ENCODE data around the gene GEMIN2.
"Not testable (repeated sequence)": the region's sequence is repeated elsewhere in the genome, so short reads cannot be mapped to it uniquely, and the experiment has no call there.

GEMIN2 gene

GRCh38 chr14:39176263-39177167 is 62.4 kb downstream of the GEMIN2 start:
- DNase-seq (ENCODE audit: low spot score), result no peak

DNA sequence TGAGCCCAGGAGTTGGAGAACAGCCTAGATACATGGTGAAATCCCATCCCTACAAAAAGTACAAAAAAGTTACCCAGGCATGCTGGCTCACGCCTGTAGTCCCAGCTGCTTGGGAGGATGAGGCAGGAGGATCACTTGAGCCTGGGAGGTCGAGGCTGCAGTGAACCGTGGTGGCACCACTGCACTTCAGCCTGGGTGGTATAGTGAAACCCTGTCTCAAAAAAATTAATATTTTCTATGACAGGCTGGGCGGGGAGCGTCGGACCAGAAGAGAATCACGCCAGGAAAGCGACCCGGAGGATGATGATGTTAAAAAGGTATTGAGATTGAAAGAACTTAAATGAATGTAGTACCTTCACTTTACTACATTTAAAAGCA is 63.0 kb downstream of the GEMIN2 start:
- no peak for DNase-seq (ENCODE audit: low spot score)

GRCh38 chr14:39179042-39179441 is 64.9 kb downstream of the GEMIN2 start:
- DNase-seq (ENCODE audit: low spot score), result no peak

GRCh38 chr14:39180553-39180952 is 66.4 kb downstream of the GEMIN2 start:
- no peak for DNase-seq (ENCODE audit: low spot score)

DNA sequence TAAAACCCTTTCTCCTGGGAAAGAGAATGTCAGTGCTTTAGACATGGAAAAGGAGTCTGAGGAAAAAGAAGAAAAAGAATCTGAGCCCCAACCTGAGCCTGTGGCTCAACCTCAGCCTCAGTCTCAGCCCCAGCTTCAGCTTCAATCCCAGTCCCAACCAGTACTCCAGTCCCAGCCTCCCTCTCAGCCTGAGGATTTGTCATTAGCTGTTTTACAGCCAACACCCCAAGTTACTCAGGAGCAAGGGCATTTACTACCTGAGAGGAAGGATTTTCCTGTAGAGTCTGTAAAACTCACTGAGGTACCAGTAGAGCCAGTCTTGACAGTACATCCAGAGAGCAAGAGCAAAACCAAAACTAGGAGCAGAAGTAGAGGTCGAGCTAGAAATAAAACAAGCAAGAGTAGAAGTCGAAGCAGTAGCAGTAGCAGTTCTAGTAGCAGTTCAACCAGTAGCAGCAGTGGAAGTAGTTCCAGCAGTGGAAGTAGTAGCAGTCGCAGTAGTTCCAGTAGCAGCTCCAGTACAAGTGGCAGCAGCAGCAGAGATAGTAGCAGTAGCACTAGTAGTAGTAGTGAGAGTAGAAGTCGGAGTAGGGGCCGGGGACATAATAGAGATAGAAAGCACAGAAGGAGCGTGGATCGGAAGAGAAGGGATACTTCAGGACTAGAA is 67.0 kb downstream of the GEMIN2 start:
- no peak for DNase-seq (ENCODE audit: low spot score)

DNA sequence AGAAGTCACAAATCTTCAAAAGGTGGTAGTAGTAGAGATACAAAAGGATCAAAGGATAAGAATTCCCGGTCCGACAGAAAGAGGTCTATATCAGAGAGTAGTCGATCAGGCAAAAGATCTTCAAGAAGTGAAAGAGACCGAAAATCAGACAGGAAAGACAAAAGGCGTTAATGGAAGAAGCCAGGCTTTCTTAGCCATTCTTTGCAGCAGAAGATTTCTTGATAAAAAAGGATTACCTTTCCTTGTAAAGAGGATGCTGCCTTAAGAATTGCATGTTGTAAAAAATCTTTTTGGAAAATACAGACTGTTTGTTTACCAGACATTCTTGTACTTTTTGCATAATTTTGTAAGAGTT is 67.5 kb downstream of the GEMIN2 start:
- DNase-seq (ENCODE audit: low spot score), result no peak

- DNase-seq (ENCODE audit: low spot score), result no peak
These were observed 68.9 kb downstream of the GEMIN2 start for GRCh38 chr14:39182770-39183684.

DNA sequence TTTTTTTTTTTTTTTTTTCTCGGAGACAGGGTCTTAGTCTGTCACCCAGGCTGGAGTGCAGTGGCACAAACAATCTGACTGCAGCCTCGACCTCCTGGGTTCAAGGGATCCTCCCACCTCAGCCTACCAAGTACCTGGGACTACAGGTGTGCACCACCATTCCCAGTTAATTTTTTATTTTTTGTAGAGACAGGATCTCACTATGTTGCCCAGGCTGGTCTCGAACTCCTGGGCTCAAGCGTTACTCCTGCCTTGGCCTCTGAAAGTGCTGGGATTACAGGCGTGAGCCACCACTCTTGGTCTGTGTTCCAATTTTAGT is 69.5 kb downstream of the GEMIN2 start:
- not testable (repeated sequence) for DNase-seq (ENCODE audit: low spot score)

DNA sequence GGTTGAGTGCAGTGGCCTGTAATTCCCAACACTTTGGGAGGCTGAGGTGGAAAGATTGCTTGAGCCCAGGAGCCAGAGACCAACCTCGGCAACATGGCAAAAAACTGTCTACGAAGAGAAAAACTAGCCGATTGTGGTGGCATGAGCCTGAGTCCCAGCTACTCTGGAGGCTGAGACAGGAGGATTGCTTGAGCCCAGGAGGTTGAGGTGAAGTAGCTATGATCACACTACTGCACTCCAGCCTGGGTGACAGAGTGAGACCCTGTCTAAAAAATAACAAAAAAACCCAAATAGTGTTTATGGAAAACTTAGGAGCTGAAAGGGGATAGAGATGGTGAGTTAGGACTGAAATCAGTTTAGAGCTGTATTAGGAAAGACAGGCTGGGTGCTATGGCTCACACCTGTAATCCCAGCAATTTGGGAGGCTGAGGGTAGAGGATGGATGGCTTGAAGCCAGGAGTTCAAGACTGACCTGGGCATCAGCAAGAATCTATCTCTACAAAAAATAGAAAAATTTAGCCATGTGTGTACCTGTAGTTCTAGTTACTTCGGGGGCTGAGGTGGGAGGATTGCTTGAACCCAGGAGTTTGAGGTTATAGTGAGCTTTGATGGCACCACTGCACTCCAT is 70.6 kb downstream of the GEMIN2 start:
- no peak for DNase-seq (ENCODE audit: low spot score)

- DNase-seq (ENCODE audit: low spot score), result no peak
These were observed 71.3 kb downstream of the GEMIN2 start for GRCh38 chr14:39185256-39186049.
